NCI-H2029 treated with DMSO at 0.1 percent for 48 hours (cell line): ENCODE data around the gene VTI1A.
"Not testable (repeated sequence)": the region's sequence is repeated elsewhere in the genome, so short reads cannot be mapped to it uniquely, and the experiment has no call there.

Experiments used
- DNase-seq: peaks from one replicate; lab custom pipeline; 2025; lab: John Stamatoyannopoulos, UW

The VTI1A gene

GRCh38 chr10:112722758-112723157 lies 275.7 kb downstream of the VTI1A start:
- no peak for DNase-seq

- no peak for DNase-seq
These were observed 276.9 kb downstream of the VTI1A start for GRCh38 chr10:112723876-112724275.

- no peak for DNase-seq
These were observed 277.5 kb downstream of the VTI1A start for GRCh38 chr10:112724404-112724991.

GRCh38 chr10:112728118-112728883 lies 281.3 kb downstream of the VTI1A start:
- DNase-seq, result no peak

- no peak for DNase-seq
These were observed 282.0 kb downstream of the VTI1A start for GRCh38 chr10:112728997-112729396.

GRCh38 chr10:112731450-112731849 lies 284.4 kb downstream of the VTI1A start:
- not testable (repeated sequence) for DNase-seq

GRCh38 chr10:112732277-112732921 lies 285.4 kb downstream of the VTI1A start:
- no peak for DNase-seq

GRCh38 chr10:112735041-112735695 lies 288.2 kb downstream of the VTI1A start:
- DNase-seq, result no peak

GRCh38 chr10:112738606-112739591 lies 291.9 kb downstream of the VTI1A start:
- DNase-seq, result no peak

- DNase-seq, result no peak
These were observed 292.8 kb downstream of the VTI1A start for GRCh38 chr10:112739592-112740353.

- no peak for DNase-seq
These were observed 294.9 kb downstream of the VTI1A start for GRCh38 chr10:112741830-112742402.

GRCh38 chr10:112744181-112745096 lies 297.4 kb downstream of the VTI1A start:
- DNase-seq, result no peak

GRCh38 chr10:112746329-112746728 lies 299.3 kb downstream of the VTI1A start:
- no peak for DNase-seq

GRCh38 chr10:112750427-112751167 lies 303.6 kb downstream of the VTI1A start:
- no peak for DNase-seq

- no peak for DNase-seq
These were observed 304.6 kb downstream of the VTI1A start for GRCh38 chr10:112751651-112752050.

GRCh38 chr10:112752288-112752687 lies 305.3 kb downstream of the VTI1A start:
- DNase-seq, result no peak

- DNase-seq, result no peak
These were observed 307.0 kb downstream of the VTI1A start for GRCh38 chr10:112753961-112754411.

GRCh38 chr10:112755446-112756234 lies 308.6 kb downstream of the VTI1A start:
- no peak for DNase-seq
